NCI-H146 treated with DMSO at 0.1 percent for 48 hours (cell line): ENCODE measurements around the gene TMEM218.

Experiments used
- DNase-seq: peaks from one replicate; lab custom pipeline; 2025; ENCODE audit not compliant: unreplicated experiment; lab: John Stamatoyannopoulos, UW

Gene TMEM218

DNA sequence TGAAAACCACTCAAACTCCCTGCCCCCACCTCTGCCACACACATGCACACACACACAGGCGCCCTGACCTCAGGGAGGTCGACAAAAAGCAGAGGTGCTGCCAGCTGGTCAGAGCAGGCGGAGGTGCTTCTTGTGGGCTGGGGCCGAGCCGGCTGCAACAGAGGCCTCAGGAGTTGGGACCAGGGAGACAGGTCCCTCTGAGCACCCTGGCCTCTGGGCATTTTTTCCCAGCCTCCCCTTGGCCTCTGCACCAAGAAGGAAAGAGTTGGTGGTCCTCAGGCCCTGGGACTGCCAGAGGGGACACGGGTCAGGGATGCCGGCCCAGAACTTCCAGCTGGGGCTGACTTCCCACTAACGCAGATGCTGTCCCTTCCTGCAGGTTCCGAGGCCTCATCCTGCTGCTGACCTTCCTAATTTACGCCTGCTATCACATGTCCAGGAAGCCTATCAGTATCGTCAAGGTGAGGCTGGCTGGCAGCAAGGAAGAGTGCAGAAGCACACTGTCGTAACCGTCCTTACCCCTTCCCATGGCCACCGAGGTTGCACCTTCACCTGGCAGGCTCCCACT is 35.0 kb downstream of the TMEM218 start:
- DNase-seq, result no peak

DNA sequence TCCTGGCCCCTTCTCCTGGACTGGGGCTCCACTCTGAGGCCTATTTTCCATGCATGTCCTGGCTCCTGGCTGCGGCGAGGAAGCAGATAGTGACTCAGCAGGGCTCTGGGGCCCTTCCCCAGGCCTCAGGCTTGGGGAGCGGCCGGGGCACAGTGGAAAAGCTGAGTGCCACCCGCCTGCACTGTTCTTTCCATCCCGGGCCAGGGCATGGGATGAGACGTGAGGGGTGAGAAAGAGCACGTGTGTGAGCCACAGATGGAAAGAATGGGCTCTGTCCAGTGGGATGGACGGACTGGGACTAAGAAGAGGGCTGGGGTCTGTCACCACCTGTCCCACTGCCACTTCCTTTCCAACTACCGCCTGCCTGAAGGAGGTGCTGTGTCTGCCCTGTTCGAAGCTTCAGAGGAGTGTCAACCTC is 35.5 kb downstream of the TMEM218 start:
- DNase-seq, result no peak

DNA sequence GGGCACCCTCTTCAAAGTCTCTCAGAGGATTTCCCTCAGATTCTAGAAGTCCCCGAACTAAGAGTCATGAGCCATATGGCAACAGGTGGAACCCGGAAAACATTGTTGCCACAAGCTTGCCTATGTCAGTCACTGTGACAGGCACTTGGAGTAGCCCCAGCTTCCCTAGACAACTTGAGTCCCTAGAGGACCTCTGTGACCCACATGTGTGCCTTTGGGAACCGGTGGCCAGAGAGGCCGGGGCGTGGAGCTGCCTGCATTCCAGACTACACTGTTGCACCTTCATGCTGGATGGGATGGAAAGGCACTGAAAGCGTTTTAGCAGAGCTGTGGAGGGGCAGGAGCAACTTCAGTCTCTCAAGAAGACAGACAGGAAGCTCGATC is 36.2 kb downstream of the TMEM218 start:
- DNase-seq, result no peak

DNA sequence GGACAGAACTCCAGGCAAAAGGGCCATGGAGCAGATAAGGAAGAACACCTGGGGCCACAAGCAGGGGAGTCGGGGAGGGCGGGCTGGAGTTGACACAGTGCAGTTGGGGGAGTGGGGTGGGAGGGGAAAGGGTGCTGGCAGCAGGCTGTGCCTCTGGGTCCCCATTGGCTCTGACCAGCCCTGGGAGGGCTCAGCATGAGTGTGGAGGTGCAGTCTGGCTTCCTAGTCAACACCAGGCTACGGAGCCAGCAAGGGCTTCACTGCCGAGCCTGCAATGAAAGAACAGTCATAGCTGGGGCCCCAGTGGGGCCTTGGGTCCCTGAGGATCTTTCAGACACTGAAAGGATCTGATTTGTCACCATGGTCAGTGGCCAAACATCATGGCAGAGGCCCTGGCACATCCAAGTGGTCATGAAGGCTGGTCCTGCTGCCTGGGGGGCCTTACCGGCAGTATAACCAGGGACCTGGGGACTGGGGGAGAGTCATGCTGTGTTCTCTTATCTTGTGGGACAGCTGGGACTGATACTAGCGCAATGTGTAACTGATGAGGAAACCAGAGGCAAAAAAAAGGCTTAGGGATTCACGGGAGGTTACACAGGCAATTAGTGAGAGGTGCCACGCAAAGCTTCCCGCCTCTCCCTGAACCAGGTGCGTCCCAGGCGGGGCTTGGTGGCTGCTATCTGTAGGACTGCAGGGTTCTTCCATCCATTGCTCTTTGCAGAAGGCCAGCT is 36.8 kb downstream of the TMEM218 start:
- no peak for DNase-seq

DNA sequence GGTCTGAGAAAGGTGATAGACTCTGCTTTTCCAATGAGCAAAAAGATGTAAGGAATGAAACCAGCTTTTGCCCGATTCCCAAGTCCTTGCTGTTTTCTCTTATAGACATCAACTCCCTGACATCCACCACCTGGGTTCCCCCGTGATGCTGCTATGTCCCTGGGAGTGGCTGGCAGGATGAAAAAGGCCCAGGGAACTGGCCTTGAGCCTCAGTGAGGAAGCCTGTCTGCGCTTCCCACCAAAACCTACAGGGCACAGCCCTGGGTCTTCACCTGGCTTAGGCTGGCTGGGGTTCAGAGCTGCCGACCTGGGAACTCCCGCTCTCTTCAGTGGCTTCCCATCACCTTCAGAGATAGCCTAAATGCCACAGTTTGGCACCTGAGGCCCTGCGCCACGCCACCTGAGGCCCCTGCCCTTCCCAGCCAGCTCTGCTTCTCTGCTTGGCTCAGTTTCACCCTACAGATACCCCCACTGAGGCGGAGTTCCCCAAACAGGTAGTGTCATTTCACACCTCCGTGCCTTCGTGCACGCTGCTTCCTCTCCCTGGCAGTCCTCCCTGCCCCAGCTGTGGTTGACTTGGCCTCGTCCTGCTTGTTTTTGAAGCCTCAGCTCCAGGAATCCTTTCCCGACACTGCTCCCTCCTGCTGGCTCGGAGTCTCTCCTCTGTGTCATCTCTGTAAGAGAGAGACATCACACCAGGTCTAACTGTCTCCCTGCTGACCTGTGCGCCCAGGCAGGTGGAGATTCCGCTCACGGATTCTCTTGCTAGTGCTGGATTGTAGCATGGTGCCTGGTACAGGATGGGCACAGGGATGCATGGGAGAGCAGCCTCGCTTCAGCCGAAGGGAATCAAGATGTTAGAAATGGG is 37.6 kb downstream of the TMEM218 start:
- no peak for DNase-seq

DNA sequence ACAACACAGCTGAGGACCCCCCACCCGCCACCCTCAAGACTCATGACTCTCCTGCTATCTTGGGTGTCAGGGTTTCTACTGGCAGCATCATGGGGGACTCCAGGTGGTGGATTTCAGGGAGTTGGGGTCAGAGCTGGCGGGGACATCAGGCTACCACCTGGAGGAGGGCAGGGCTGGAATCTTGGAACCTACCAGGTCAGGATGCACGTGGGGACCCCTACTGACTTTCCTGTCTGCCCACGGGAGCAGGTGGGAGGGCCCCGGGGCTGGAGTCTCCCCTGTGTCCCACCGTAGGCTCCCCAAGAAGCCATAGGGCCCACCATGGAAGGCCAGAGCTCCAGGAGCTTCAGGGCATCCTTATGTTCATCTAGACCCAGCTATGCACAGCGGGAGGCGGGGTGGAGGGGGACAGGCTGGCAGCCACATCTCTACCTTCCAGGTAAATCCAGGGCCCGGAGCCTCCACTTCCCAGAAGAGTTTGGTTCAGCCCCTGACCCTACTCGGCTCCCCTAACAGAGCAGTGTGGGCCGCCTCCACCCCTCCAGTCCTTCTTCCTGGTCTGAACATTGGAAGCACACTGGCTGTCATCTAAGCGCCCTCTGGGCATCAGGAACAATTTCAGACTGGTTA is 38.4 kb downstream of the TMEM218 start:
- no peak for DNase-seq

DNA sequence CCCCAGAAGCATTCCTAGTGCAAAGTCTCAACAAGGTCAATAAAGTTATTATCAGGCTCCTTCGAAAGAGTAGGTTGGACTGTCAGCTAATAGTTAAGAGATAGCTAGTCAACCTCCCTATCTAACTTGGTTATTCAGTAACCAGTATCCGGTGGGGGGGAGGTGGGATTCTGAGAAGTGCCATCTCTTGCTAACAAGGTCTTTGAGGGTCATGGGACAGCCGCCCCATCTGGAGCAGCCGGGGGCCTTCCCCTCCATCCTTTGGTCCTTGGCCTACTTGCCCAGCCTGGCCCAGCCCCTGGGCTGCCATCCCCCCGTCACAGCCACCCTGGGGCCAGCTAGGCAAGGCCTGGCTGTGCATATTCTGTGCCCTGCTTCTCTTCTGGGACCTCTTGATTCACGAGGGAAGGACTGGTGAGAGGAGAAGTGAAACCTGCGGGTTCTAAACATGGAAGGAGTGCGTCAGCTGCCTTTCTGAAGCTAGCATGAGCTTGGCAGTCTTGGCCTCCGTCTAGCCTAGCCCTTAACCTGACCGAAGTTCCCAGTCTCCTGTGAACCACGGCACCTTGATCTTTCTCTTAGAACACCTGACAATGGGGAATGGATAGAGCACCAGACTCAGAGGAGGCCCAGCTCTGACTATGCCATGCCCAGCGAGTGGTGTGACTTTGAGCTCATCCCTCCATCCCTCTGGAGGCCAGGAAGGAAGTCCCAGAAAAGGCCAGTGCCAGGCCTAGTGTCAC is 39.0 kb downstream of the TMEM218 start:
- DNase-seq, result no peak

DNA sequence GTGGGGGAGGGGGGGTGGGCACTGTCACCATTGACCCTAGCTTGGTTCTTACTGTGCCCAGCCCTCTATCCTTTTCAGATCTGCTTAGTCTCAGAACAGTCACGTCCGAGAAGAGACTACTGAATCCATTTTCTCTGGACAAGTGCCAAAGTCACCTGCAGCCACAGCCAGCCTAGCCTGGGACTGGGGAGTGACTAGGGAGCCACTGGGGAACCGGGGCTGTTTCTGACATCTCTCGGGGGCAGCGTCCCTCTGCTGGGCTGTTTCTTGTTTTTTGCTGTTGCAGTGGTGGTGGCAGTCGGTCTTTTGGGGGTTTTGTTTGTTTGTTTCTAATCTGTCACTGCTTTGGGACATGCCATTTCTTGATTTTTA is 39.6 kb downstream of the TMEM218 start:
- DNase-seq, result no peak

DNA sequence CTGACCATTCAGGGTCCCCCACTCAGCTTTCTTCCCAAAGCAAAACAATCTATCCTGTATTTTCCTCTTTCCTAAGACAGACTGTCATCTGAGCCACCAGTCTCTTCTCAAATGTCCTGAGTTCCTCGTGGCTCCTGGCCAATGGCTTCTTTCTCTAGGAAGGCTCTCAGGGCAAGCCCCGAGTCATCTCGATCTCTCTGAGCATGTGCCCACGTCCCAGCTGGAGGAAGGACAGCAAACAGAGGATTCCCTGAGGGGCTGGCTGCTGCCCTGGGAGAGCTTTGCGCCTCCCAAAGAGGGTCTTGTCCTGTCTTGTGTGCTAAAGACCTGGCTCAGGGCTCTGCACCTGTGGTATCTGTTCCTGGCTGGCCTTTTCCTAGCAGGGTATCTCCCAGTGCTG is 40.0 kb downstream of the TMEM218 start:
- no peak for DNase-seq

DNA sequence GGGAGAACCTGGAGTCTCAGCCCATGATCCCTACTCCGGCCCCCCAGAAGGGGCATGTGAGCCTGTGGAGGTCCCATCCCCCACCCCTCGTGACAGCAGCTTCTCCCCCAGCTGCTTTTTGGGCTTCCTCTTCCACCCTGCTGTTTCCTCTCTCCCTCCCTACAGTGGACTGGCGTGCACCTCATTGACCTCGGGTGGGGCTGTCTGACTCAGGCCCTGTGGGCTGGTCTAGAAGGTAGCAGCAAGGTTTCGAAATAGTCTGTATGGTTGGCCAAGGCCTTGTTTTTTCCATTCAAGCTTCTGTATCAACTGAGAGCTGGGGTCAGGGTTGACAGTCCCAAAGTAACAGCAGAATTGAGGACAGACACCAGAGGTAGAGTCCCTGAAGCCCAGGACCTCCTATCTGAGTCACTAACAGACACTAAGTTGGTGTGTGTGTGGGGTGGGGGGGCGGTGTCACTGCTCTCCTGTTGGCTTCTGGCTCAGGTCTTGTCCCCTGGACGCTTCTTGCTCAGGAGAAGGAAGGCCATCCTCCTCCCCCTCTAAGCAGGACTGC is 40.6 kb downstream of the TMEM218 start:
- DNase-seq, result no peak

DNA sequence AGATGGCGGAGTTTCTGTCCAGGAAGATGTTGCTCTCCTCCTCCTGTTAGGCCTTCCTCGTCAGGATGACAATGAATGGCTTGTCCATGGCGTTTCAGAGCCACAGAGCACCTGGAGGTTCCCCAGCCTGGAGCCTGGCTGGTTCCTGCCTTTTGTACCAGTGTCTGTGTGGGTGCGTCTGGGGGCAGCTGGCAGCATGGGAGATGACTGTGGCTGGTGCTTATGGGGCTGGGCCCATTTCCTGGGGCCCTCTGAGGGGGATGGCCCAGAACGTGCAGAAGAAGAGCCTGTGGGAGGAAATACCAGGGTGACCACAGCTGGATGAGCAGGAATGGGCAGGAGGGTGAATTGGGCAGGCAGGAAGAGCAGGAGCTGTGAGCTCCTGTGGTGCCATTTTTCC is 41.6 kb downstream of the TMEM218 start:
- DNase-seq, result no peak

DNA sequence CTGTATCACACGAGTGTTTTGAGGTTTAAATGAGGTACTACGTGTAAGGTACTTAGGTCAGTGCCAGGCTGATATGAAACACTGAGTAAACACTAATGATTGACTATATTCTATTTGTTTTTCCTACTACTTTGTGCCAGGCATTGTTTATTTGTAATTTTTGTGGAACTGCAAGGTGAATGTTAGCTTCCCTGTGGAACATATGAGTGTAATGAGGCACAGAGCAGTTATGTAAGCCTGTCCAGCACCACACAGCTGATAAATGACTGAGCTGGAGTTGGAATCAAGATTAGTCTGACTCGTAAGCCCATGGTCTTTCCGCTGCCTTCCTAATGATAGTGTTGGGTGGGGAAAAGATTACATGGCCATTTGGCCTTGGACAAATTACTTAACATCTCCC is 42.4 kb downstream of the TMEM218 start:
- DNase-seq, result no peak

DNA sequence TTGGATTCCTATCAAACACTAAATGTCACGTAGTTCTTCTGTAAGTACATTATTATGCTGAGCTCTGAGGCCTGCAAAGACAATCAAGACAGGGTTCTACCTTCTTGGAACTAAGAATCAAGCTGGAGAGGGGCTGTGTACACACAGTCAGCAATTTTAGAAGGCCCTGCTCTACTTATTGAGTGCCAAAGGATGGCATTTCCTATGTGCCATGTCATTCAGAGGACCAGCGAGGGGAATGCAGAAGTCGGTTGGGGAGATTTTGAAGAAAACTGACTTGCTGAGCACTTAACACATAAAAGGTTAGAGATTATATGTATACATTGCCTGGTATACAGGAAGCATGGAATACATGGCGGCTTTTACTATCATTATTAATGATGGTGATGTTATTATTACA is 43.1 kb downstream of the TMEM218 start:
- no peak for DNase-seq

DNA sequence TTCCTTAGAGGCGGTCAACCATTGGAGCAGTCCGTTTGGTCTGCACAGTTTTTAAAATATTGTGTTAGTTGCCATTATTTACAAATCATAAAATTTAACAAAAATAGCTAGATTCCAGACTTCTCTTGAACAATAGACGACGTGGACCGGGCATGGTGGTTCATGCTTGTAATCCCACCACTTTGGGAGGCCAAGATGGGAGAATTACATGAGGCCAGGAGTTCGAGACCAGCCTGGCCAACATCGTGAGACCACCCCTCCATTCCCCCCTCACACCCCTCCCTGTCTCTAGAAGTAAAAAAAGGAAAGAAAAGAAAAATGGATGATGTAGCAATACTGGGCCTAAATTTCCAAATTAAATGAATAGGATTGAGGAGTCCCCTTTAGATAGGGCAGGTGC is 47.4 kb downstream of the TMEM218 start:
- DNase-seq, result no peak

DNA sequence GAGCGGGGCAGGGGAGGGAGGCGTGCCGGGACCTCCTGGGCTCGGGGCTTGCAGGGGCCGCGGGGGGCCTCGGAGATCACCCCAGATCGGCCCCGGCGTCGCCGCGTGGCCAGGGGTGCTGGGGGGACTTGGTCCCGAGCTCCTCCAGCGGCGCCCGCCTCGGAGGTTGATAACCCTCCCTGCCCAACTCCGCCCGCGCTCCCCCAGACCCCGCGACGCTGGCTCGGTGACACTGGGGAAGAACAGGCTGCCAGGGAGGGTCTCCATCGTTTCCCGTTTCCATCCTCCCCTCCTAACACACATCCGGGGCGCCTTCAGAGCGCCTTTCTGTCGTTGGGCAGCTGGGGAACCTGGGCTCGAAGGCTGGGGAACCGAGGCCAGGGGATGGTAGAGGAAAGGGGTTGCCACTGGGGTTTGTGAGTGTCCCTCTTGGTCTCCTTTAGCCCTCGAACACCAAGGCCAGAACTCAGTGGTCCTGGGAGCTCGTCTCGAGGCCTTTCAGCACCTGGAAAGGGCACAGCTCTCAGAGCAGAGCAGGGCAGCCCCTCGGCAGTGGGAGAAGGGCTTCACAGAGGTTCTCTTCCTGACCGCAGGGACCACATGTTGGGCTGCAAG is 47.9 kb downstream of the TMEM218 start:
- no peak for DNase-seq

DNA sequence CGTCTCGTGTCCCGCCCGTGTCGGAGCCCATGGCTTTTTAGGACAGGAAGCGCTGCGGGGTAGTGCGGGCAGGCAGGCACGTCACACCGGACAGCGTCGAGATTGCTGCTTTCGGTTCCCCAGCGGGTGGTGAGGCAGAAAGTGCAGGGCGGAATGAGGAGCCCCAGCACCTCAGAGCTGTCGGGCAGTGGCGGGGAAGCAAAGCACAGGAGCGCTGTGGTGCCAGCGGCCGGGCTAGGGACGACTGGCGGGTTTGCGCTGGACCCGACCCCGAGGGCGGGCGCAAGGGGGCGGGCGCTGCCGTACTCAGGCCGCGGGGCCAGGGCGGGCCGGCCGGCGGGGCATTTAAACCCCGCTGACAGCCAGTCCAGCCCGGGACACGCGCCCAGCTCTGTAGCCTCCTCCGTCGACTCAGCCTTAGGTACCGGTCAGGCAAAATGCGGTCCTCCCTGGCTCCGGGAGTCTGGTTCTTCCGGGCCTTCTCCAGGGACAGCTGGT is 48.4 kb downstream of the TMEM218 start, which contains the start of gene SLC37A2:
TSS of gene SLC37A2 (plus strand) at position 375 of the 498 bp plus-strand sequence. CDS start at position 438, 63 bp downstream.
- DNase-seq, result no peak

DNA sequence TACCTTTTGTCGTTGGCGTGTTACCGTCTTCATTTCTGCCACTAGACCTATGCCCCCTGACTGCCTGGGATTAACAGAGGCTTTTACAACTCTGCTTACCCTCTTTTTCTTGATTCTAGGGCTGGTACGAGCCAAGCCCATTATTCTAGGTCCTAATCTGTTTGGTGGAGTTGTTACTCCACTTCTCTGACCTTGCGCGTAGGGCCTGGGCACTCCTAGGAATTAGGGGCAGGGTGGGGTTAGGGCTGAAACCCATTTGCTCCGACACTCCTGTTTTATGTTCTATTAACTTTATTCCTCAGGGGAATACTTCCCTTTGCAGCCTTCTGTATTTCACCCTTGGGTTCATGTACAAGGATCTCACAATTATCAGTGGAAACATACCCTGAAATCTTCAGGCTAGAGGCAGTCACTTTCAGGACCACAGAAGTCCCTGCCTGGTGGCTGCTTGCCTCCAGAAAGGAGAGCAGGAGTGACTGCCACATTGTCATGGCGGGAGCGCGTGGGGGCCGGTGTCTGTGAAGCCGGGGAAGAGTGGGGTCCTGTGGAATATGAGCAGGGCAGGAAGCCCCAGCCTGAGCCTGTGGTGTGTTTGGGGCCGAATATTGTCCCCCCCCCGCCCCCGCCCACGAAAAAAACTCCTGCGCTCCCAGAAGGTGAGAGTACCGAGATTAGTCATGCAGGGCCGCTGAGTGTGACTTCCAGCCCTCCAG is 49.1 kb downstream of the TMEM218 start:
- DNase-seq, result no peak

DNA sequence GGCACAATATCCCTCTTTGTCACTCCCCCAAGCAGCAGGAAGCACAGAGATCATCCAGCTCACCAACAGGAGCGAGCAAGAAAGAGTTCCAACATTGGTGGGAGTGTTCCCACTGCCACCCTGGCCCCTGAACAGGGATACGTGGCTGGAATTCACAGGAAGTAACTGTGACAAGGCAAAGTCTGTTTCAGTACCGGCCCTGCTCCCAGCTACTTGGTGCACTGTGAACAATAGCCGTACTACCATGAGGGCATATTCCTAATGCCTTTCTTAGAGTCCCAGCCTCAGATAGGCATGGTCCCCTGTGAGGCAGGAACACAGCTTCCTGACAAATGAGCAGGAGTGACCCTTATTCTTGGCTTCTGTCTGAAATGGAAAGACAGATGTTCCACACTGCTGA is 50.1 kb downstream of the TMEM218 start:
- DNase-seq, result no peak

DNA sequence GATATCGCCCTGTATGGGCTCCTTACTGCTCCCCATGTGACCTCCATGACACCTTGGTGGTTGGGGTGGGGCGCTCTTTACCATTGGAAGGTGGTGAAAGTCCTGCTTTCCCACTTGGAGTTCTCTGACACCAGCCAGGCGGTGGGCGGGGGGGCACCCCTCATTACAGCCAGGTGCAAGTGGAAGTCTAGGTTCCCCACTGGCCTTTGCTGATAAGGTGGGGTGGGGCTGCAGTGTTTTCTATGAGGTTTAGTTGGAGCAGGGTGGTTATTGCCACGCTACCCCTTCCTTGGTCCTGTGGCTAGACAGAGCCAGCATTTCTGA is 53.8 kb downstream of the TMEM218 start:
- no peak for DNase-seq
